GF-D8 (cell line): Measurements from ENCODE around the gene GIT2.
"Not testable (repeated sequence)": the region's sequence is repeated elsewhere in the genome, so short reads cannot be mapped to it uniquely, and the experiment has no call there.

Source experiments
- DNase-seq: peaks from one replicate; lab custom pipeline; 2025; lab: John Stamatoyannopoulos, UW

GIT2 gene

GRCh38 chr12:109919456-109919855 is 76.7 kb downstream of the GIT2 start:
- no peak for DNase-seq

- DNase-seq, result no peak
These were observed 80.1 kb downstream of the GIT2 start for GRCh38 chr12:109916045-109916444.

- DNase-seq, result no peak
These were observed 80.8 kb downstream of the GIT2 start for GRCh38 chr12:109915171-109916040.

GRCh38 chr12:109914461-109914860 is 81.7 kb downstream of the GIT2 start:
- no peak for DNase-seq

- no peak for DNase-seq
These were observed 83.3 kb downstream of the GIT2 start for GRCh38 chr12:109912855-109913321.

DNA sequence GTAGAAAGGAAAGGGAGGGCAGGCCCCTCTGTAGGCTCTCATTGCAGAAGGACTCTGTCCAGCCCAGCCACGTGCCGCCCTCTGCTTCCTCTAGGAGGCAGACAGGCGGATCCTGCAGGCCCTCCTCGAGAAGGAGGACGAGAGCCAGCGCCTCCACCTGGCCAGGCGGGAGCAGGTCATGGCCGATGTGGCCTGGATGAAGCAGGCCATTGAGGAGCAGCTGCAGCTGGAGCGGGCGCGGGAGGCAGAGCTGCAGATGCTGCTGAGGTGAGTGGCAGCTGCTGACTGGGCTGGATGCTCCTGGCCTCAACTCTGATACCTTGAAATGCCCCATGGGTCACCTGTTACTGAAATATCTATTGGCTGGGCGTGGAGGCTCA is 85.2 kb downstream of the GIT2 start:
- no peak for DNase-seq

GRCh38 chr12:109910254-109910968 is 85.8 kb downstream of the GIT2 start:
- no peak for DNase-seq

DNA sequence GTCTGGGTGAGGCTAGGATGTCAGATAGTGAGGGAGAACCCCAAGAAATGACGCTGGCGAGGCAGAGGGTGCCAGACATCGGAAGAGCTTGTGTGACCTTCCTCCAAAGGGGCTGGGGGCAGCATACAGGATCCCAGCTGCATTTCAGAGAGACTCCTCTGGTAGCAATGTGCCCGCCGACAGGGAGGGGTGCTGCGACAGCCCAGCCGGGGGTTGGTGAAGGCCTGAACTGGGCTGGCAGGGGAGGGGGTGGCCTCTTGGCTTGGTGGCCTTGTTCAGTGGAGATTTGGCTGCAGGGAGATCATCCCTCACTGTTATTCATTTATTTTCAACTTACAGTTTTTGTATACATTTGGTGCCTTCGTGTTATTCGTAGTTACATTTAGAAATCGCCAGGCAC is 90.9 kb downstream of the GIT2 start:
- DNase-seq, result no peak

DNA sequence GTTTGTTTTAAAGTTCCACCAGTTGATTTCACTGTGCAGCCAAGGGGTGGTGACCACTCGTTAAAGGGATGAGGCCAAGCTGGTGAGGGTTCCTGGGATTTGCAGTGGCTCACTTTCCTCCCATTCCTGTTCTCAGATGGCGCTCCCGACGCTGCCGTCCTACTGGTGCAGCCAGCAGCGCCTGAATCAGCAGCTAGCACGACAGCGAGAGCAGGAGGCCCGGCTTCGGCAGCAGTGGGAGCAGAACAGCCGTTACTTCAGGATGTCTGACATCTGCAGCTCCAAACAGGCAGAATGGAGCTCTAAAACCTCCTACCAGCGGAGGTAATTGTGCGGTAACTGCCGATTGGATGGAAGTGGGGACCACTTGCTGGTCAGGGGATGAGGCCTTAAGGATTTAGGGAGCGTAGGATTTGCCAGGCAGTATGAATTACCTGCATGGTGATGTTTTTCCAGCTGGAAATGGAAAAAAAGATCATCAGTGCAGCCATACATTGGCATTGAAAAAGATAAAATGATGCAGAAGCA is 93.2 kb downstream of the GIT2 start:
- DNase-seq, result no peak

DNA sequence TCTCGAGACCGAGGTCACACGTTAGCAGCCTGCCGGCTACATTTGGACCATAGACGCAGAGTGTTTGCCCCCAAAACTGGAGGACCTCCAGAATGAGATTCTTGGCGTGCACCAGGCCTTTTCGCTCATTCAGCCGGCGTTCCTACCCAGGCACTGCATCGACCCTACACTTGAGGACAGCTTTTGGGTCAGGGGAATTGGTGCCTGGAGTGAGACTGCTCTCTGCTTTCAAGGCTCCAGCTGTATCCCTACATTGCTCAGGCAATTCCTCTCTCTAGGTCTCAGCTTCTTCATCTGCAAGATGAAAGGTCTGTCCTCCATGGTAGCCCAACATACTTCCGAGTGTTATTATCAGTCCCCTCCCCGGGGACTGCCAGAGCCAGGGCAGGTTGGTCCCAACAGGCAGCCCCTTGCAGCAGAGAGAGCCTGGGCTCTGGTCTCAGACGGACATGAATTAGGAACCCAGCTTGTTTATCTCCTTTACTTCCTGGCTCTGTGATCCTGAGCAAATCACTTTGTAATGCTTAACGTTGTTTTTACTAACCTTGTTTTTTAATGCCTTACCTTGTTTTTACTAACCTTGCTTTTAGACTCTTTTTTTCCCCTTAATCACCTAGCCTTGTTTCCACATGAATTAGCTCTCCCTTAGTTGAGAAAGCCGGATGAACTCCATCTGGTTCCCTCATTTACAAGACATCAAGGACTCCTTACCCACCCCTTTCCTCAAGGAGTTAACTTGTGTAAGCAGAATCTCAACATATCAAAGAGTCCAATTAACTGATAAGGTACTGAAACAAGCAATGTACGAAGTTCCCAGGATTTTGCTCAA is 95.2 kb downstream of the GIT2 start:
- DNase-seq, result no peak

GRCh38 chr12:109899783-109900751 is 96.1 kb downstream of the GIT2 start, which contains the start of gene TCHP:
Gene TCHP, plus strand, starts transcription at chr12:109900274. Its CDS starts 2,753 bp downstream, at chr12:109903027.
- peak; percentile 74 for DNase-seq

GRCh38 chr12:109899345-109899744 is 96.8 kb downstream of the GIT2 start:
- not testable (repeated sequence) for DNase-seq

DNA sequence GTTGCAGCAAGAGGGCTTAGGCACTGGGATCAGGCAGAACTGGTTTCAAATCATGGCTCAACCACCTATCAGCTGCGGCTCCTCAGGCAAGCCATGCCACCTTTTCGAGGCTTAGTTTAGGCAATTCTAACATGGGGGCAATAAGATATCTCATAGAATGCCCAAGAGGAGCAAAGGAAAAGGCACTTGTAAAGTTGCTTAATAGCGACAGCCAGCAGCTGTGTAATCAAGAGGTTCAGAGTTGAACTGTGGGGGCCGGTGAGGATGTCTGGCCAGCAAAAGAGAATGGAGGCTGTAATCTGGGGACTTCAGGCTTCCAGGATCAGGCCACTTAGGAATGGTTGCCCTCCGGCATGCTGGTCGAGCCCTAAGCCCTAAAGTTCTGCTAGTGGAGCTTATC is 99.1 kb downstream of the GIT2 start:
- DNase-seq, result no peak

DNA sequence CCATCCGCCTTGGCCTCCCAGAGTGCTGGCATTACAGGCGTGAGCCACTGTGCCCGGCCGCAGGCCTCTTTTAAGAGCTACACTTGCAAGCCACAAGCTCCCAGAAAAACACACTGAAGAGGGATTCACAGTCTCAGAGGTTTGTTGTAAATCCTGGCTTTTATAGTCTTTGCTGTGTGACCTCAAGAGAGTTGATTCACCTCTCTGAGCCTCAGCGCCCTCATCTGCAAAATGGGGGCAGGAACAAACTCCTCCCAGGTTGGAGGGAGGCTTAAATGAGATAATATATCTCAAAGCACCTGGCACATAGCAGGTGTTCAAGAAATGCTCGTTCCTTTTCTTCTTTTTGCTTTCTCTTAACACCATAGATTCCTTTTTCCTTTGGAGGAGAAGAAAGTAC is 100.0 kb downstream of the GIT2 start:
- DNase-seq, result no peak

DNA sequence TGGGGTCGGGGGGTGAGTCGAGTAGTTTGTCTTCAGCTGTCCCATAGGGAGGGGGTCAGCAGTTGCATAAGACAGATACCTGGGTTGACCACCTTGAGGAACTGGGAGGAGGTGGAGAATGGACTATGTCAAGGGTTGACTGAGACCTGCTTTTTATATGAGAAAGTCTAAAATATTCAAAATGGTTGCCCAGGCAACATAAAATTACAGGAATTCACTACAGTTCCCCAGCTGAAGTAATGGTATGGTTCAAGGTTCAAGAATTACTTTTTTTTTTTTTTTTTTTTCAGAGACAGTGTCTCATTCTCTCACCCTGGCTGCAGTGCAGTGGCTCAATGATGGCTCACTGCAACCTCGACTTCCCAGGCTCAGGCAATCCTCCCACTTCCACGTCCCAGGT is 101.2 kb downstream of the GIT2 start:
- DNase-seq, result no peak

DNA sequence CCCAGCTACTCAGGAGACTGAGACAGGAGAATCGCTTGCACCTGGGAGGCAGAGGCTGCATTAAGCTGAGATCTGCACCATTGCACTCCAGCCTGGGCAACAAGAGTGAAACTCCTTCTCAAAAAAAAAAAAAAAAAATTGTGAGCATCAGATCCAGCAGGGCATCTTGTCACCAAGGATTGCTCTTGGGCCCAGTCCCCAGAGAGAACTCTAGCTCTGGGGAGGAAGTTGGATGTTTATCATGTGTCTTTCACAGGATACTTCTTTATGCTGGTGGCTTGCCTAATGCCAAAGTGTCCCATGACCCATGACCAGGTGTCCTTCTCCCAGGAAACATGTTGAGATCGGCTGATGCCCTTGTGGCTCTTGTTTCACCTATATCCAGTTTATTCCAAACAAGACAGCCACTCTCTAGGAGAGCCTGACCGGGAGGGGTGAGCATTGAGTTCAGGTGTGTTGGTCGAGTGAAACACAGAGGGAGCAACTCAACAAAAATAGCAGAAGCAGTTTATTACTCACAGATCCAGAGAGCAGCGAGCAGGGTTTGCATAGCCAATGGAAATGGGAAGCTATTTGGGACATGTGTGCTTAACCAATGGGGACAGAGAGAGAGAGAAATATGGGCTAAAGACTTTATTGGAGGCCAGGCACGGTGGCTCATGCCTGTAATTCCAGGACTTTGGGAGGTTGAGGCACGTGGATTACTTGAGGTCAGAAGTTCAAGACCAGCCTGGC is 102.7 kb downstream of the GIT2 start:
- DNase-seq, result no peak

GRCh38 chr12:109892748-109893147 is 103.4 kb downstream of the GIT2 start:
- no peak for DNase-seq

GRCh38 chr12:109892165-109892715 is 103.9 kb downstream of the GIT2 start:
- no peak for DNase-seq

GRCh38 chr12:109891731-109892130 is 104.4 kb downstream of the GIT2 start:
- DNase-seq, result not testable (repeated sequence)
